GM12801 (cell line): ENCODE results near the gene IDH3A.

Experiments used
- CTCF ChIP-seq: IDR thresholded peaks from one replicate; pipeline ENCODE4 v1.5.1; 2011; ENCODE audit warnings: control low read depth; ENCODE audit not compliant: insufficient read length; ENCODE audit errors: extremely low read depth

The IDH3A gene

GRCh38 chr15:78206326-78207109, 57.4 kb downstream of the IDH3A start:
- no peak for TF ChIP-seq CTCF

GRCh38 chr15:78207110-78207458, 57.9 kb downstream of the IDH3A start:
- no peak for TF ChIP-seq CTCF

DNA sequence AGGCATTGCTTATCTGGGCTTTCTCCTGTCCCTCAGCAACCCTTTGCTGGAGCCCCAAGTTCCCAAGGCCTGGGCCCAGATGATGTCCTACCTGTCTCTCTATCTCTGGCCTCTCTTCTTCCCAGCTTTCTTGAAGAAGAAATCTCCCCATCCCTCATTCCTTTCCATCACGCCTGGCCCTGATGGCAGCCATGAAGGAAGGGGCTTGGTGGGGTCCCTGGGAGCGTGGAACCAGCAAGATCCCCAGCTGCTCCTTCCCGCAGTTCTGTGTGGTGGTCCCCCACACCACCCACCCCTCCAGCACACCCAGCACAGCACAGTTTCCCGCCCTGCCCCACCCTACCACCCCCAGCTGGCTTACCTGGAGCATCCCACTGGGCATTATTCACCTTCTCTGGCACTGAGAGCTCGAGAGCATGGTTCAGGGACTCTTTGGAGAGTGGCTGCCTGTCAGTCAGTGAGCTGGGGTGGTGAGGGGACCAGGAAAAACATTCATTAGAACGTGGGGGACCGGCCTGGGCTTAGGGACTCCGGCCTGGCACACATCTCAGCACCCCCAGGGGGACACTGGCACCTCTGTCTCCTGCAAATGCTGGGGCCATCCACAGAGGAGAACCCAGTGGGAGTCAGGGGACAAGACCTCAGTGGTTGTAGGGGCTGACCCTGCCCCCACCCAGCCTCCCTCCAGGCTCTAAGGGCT, 58.6 kb downstream of the IDH3A start:
- TF ChIP-seq CTCF: no peak

GRCh38 chr15:78208341-78208844, 59.2 kb downstream of the IDH3A start:
- no peak for TF ChIP-seq CTCF

DNA sequence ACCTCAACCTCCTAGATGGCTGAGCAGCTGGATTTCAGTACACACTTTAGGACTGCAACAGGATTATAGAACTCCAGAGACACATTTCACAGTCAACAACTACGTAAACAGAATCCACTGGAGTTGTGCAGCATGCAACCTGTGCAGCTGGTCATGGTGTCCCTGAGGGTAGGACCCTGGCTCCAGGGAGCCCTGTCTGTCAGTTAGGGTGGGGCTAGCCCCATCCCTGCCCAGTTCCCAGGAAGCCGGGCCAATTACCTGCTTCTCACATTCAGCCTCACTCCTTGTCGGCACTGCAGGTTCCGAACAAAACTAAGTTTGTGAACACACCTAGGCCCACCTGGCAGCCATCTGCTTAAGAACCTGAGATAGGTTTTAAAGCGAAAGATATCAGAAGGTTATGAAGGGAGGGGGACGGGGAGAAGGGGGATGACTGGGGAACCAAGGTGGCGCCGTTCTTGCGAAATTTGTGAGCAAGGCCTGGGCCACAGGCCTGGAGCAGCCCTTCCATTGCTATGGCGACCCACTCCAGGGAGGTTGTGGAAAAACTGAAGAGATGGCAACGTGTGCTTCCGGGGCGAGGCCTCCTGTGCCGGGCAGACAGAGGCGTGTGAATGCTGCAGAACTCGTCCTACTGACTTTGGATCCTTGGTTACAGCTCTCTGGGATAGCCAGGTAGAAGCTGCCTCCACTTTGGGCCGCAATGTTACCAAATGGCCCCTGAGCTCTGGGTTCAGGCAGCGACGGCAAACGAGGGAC, 59.9 kb downstream of the IDH3A start:
- no peak for TF ChIP-seq CTCF

- TF ChIP-seq CTCF: no peak
Measured at GRCh38 chr15:78209646-78210348, 60.6 kb downstream of the IDH3A start.

DNA sequence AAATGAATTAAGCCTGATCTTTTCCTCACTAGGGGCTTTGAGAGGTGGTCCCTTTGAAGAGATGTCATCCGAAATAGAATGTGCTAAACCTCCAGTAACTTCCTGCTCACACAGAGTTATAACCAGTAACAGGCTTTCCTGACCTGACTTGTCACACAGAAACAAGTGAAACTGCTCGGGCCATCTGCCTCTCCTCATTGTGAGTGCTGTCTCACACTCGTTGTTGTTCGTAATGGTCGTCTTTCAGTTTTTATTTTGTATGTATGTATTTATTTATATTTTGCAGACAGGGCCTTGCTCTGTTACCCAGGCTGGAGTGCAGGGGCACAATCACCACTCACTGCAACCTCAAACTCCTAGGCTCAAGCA, 61.2 kb downstream of the IDH3A start:
- no peak for TF ChIP-seq CTCF
